Measurements from ENCODE around the gene SRP68. TPM values are rescaled to one million over a fixed set of nuclear protein-coding genes. Genes with fewer than 3 reads are reported as not detected.

The SRP68 gene
- total RNA-seq, 1 experiment from 2014 or later, result 90.7 TPM

DNA sequence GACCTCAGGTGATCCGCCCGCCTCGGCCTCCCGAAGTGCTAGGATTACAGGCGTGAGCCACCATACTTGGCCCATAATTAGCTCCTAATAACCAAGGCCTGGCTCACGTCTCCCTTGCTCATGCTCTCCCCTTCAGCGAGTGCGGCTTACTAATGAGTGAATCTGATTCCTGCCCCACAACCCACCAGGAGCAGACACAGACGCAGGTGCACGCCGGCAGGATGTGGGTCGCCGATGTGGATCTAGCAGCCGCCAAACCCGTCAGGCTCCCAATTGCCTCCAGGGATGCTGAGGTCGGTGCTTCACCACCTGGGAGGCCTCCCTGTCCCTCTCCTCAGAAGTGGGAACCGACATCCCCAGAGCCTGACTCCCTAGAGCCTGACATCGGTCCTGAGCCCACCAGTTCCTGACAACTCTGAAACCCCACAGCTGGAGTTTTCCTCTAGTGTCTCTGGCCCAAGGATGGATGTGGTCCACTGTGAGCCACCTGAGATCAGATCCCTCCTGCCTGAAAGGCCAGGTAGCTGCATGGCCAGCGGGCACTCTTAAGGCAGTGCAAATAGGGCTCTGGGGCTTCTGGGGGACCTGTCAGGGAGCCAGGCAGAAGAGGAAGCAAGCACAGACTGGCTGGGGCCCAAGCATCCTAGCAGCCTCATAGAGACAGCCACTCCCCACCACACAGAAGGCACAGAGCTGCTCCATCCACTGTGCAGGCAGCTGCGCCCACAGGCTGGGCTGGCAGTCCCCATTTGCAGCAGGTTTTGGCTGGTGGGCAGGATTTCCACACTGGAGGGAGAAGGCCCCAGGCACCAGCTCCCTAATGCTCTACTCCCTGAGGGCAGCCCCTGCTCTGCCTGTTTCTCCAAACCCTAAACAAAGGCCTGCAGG lies 20.5 kb upstream of the SRP68 start:
- ATAC-seq (no peak), DNase-seq (ENCODE audit: low spot score) (no peak)
- Mint-ChIP-seq H3K27me3 (ENCODE audit: low read depth) (no peaks in the 10 kb centered on the region), H3K9me3 (no peaks in the 10 kb centered on the region), H3K36me3 (peaks cover 51% of the 10 kb centered on the region), H3K27ac (no peak overlapping the region), H3K4me3 (no peak overlapping the region), H3K4me1 (no peaks in the 10 kb centered on the region)
- CTCF ChIA-PET, result interaction anchor here (0.7 to 1.4 kb wide), 4 partner anchors 17 to 92 kb away, joined by 3 to 5 read pairs (median 4); partner anchors contain the start of gene CDK3
- TF ChIP-seq ATF2 (CRISPR knock-in tag; IDR thresholded peaks at IDR 0.05; ENCODE audit: borderline replicate concordance, low read depth), result no peak
- POLR2A ChIA-PET, result interaction anchor here (1.1 kb wide), 1 partner anchor 13 kb away, joined by 7 read pairs; no protein-coding TSS in a partner anchor

DNA sequence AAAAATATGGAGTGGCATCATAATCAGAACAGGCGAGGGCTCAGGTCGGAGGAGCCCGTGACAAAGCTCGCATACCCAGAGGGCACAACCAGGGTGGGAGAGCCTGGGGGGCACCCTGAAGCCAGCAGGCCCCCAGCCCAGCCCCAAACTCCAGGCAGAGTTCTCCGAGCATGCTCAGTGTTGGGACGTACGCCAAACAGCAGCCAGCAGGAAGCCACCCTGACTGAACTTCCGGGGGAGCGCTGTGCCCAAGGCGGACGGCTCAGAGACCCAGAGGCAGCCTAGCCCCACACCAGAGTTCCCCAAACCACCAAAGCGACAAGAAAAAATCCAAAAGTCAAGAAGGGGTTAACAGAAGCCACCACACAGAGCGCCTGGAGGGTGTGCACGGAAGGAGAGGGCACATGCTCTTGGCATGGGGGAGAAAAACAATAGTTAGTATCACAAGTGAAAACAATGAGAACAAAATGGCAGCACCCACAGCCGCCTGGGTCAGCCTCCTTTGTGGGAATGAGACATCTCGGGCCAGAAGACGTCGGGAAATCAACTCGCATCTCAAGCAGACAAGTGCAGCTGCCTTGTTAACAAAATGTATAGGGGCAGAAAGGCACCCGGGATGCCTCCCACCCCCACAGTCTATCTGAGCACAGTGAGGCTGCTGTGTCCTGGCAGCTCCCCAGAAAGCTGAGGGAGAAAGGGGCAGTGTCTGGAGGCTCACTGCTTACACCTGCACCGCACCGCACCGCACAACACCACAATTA lies 19.4 kb upstream of the SRP68 start:
- no peak for ATAC-seq
- peaks cover 43% of the 10 kb centered on the region for H3K36me3 Mint-ChIP-seq
- H3K4me1 Mint-ChIP-seq, result no peaks in the 10 kb centered on the region
- no peak for DNase-seq (ENCODE audit: low spot score)
- POLR2A ChIA-PET, result no interaction called here
- H3K9me3 Mint-ChIP-seq, result no peaks in the 10 kb centered on the region
- no peaks in the 10 kb centered on the region for H3K27me3 Mint-ChIP-seq (ENCODE audit: low read depth)
- no peak for TF ChIP-seq RORB (CRISPR knock-in tag; IDR thresholded peaks at IDR 0.05)
- no peak for TF ChIP-seq NR1H2 (CRISPR knock-in tag; IDR thresholded peaks at IDR 0.05)
- no peak for TF ChIP-seq ATF1 (CRISPR knock-in tag; IDR thresholded peaks at IDR 0.05)
- TF ChIP-seq PREB (CRISPR knock-in tag; IDR thresholded peaks at IDR 0.05; ENCODE audit: borderline replicate concordance), result no peak
- TF ChIP-seq ZSCAN18 (CRISPR knock-in tag; IDR thresholded peaks at IDR 0.05), result no peak
- no peak for TF ChIP-seq JAZF1 (CRISPR knock-in tag; IDR thresholded peaks at IDR 0.05)
- TF ChIP-seq ZNF396 (CRISPR knock-in tag; IDR thresholded peaks at IDR 0.05; ENCODE audit: borderline replicate concordance), result no peak
- TF ChIP-seq GRHL2 (CRISPR knock-in tag; IDR thresholded peaks at IDR 0.05; ENCODE audit: insufficient replicate concordance, severe bottlenecking), result no peak
- TF ChIP-seq MLX (CRISPR knock-in tag; IDR thresholded peaks at IDR 0.05), result no peak
- TF ChIP-seq ATF6 (CRISPR knock-in tag; IDR thresholded peaks at IDR 0.05), result no peak
- TF ChIP-seq FOXP4 (CRISPR knock-in tag; IDR thresholded peaks at IDR 0.05), result no peak
- TF ChIP-seq ZNF263 (CRISPR knock-in tag; IDR thresholded peaks at IDR 0.05; ENCODE audit: low read depth), result no peak
- no peak for TF ChIP-seq SMAD4 (CRISPR knock-in tag; IDR thresholded peaks at IDR 0.05)
- peak overlapping the region; percentile 45; the same call in 1 of the 2 replicates for H3K27ac Mint-ChIP-seq
- no peak overlapping the region for H3K4me3 Mint-ChIP-seq
- CTCF ChIA-PET, result interaction anchor here (0.7 to 0.9 kb wide), 2 partner anchors 16 to 23 kb away, joined by 3 to 4 read pairs; no protein-coding TSS in a partner anchor
